GM19023 (cell line): ENCODE measurements around the gene PWWP2B.

Source experiments
- ATAC-seq: cut with Tn5 transposase; IDR thresholded peaks from one replicate; pipeline ENCODE4 v1.9.1; 2021; ENCODE audit warnings: mild to moderate bottlenecking, moderate library complexity; ENCODE audit not compliant: unreplicated experiment

PWWP2B gene

DNA sequence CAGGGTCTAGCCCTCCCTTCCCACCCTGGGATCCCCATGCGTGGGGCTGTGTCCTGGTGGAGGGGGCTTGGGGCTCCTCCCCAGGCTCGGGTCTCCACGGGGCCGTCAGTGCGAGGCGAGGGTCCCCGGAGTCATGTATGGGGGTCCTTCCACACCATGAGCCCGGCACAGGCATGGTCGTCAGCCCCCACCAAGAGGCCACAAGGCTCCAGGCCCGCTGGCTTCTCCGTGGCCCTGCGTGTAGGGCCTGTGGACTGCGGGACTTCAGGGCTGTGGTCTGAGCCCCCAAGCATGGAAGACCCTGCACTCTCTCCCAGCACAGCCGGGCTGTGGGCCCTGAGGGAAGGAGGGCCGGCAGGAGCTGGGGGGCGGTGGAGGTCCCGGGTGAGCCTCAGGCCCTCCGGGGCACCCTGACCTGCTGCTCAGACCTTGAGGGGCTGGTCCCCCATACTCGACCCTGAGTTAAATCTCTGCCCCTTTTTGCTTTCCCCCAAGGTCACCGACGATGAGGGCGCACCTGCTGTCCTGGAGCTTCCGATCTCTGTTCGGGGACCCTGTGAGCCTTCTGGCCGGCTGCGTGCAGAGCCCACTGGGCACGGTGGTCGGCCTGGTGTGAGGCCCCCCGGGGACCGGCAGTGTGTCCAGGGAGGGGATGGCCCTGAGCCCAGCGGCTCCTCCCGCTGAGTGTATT is 19.7 kb downstream of the PWWP2B start:
- no peak for ATAC-seq

DNA sequence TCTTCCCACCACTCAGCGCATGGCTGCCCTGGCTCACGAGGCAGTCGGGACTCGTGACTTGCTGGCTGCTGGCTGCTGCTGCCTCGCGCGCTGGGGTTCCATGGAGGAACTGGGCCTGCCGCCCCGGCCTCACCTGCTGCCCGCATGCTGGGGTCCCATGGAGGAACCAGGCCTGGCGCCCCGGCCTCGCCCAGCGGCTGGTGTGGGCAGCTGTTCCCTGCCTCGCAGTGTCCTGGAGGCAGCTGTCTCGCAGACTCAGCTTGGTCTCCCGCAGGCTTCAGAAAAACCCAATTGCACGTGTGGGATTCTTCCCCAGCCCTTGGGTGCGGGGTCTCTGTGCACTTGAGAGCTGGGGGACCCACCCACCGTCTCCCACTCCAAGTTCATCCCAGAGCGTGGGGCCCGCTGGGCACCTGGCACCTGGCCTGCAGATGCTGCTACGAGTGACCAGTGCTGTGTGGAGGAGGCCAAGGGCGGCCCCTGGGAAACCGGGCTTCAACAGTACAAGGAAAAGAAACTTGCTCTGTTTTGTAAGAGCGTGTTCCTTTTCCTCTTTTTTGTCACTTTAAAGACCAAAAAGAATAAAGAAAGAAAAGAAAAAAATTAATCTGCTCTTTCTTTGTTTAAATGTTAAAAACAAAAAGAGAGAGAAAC is 20.4 kb downstream of the PWWP2B start:
- ATAC-seq, result no peak

GRCh38 chr10:132417957-132418441 is 21.0 kb downstream of the PWWP2B start:
- no peak for ATAC-seq

- ATAC-seq, result no peak
These were observed 21.8 kb downstream of the PWWP2B start for GRCh38 chr10:132418527-132419416.

DNA sequence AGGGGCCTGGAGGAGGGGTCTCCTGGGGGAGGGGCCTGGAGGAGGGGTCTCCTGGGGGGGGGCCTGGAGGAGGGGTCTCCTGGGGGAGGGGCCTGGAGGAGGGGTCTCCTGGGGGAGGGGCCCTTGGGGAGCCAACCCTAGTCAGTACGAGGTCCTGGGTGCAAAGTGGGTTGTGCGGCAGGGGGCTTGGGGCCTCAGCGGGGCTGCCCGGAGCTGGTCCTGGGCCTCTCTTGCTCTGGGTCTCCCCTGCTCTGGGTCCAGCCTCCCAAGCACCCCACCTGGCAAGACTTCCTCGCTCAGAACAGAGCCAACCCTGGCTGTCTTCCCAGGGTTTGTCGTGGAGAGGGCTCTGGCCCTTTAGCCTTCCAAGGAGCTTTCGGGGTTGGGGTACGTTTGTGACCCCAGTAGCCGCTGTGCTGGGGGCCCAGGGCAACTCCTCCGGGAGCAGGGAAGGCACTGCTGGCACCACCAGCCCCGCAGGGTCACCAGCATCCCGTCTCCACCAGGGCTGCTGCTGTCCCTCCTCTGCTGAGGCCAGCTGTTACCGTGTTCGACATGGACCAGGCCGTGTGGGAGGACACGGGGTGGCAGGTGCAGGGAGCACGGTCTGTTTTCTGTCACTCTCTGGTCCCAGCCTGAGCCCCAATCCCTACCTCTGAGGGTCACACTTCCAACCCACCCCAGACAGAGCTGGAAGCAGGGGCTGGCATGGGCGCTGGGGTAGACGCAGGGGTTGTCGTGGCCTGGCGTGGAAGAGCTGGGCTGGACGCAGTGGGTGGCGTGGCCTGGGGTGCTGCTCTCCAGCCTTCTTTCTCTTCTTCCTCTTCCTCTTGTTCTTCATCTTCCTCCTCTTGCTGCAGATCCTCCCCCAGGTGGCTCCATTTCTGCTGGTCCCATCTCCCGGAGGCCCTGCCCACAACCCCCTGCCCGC is 22.8 kb downstream of the PWWP2B start:
- ATAC-seq, result no peak

- no peak for ATAC-seq
These were observed 23.5 kb downstream of the PWWP2B start for GRCh38 chr10:132420469-132420980.

DNA sequence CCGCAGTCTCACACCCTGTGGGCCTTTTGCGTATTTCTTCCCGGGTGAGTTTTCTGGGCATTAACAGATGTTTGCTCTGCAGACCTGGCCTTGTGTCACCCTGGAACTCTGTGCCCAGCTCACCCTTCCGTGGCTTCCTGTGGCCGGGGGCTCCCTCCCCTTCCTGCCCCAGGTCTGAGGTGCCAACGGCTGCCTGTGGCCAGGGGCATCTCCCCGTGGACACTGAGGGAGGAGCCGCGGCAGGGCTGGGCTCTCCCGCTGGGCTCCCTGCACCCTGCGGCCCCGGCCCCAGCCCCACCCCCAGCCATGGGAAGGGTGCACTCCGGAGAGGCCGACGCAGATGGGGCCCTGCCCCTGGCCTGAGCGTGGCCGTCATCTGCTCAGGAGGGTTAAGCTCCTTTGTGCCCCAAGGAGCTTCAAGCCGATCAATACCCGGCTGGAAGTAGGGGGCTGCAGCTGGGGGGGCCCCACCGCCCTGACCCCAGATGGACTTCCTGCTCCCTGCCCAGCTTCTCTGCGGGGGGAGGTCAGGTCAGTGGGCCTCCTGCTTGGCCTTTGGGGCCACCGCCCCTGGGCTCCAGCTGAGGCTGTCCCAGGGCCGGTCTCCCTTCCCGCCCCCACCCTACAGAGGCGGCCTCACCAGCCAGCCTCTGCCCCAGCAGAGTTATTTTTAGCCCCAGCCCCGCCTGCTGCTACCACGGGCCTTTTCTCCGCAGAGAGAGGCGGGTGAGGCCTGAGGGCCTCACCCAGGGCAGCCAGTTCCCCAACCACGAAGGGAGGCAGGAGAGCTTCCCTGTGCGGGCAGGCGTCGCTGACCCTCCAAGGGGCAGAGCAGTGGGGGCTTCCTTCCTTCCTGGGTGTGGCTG is 24.2 kb downstream of the PWWP2B start:
- no peak for ATAC-seq

- ATAC-seq, result no peak
These were observed 25.1 kb downstream of the PWWP2B start for GRCh38 chr10:132421847-132422751.

DNA sequence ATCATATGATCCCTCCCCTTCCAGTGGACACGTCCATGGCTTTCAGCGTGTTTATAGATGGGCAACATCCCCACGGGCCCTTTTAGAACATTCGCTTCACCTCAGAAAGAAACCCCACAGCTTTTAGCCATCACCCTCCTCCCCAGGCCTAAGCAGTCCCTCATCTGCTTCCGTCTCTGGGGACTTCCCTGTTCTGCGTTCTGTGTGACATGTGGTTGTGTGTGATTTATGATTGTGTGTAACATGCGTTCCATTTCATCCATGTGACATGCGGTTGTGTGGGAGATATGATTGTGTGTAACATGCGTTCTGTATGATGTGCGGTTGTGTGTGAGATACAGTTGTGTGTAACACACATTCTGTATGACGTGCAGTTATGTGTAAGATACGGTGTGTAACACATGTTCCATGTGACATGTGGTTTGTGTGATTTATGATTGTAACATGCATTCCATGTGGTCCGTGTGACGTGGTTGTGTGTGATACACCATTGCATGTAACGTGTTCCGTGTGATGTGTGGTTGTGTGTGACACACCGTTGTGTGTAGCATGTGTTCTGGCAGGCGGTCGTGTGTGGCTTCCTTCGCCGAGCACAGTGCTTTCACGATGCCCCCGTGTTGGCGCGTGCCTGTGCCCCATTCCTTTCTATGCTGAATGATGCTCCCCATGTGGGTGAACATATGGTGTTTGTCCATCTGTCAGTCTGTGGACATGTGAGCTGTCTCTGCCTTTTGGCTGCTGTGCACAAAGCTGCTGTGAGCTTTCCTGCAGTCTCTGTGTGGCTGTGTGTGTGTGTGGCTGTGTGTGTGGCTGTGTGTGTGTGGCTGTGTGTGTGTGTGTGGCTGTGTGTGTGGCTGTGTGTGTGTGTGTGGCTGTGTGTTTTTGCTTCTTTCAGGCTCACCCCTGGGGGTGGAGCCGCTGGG is 26.2 kb downstream of the PWWP2B start:
- ATAC-seq, result no peak

- ATAC-seq, result no peak
These were observed 27.2 kb downstream of the PWWP2B start for GRCh38 chr10:132423966-132424861.

DNA sequence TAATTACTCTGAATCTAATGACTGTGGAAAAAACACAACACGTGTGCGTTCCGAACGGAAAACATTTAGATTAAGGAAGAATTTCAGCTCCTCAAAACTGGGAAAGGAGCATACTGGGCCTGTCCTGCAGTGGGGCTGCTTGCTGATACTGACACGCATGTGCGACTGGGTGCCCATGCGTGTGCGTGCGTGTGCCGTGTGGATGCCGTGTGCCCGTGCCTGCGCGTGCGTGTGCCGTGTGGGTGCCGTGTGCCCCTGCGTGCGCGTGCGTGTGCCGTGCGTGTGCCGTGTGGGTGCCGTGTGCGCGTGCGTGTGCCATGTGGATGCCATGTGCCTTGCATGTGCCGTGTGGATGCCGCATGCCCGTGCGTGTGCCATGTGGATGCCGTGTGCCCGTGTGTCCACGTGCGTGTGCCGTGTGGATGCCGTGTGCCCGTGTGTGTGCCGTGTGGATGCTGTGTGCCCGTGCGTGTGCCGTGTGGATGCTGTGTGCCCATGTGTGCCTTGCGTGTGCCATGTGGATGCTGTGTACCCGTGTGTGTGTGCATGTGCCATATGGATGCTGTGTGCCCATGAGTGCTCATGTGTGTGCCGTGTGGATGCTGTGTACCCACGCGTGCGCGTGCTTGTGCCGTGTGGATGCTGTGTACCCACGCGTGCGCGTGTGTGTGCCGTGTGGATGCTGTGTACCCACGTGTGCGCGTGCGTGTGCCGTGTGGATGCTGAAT is 28.2 kb downstream of the PWWP2B start:
- ATAC-seq, result no peak

DNA sequence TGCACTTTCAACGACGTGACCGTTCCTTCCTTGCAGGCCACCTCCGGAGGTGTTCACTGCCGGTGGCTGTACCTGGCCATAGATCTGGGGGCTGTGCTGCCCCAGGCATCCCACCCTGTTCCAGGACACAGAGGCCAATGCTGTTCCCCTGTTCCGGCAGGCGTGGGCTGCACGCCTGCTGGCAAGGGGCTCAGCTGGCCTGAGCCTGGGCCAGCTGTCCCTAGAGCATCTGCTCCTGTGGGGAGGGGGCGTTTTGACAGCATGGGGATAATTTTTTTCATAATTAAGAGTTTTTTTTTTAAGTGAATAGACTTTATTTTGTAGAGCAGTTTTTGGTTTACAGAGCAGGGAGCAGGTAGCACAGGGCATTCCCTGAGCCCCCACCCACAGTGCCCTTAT is 28.8 kb downstream of the PWWP2B start:
- no peak for ATAC-seq

DNA sequence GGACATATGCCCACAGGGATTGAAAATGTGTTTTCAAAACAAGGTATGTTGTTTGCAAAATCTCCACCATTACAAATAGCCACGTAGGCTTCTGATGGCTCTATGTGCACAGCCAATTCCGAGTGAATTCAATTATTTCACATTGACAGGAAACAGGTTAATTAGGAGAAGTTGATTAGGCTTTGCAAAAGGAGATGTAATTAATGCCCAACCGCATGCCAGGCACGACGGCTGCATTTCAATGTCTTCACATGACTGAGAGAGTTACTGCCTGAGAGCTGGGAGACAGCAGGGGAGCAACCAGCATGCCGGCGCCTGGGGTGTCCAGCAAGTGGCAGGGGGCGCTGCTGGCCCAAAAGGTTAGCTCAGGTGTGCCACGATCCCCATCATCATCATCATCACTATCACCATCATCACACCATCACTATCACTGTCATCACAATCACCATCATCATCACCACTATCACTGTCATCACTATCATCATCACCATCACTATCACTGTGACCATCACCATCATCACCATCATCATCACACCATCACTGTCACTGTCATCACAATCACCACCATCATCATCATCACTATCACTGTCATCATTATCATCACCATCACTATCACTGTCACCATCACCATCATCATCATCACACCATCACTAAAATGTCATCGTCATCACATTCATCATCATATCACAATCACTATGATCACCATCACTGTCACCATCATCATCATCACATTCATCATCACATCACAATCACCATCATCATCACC is 30.2 kb downstream of the PWWP2B start:
- ATAC-seq, result no peak

- no peak for ATAC-seq
These were observed 31.0 kb downstream of the PWWP2B start for GRCh38 chr10:132427939-132428367.

DNA sequence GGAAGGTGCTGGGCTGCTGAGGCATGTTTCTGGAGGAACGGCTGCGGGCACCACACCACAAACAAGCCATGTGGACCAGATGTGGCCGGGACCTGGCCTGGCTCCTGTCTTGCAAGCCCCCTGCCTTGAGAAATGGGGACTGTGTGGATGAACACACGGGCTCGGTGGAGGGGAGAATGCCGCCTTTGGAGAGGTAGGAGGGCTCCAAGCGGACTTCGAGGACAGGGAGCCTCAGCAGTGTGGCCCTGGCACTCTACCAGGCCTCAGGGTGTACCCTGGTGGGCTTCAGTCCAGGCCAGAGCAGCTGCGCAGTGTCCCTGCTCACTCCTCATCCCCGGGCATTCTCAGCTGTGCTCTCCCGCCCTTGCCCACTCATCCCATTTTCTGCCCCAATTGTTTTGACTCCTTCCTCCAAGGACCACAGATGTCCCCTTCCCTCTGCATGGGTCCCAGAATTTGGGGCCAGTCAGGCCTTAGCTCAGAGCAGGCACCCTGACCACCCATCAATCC is 31.5 kb downstream of the PWWP2B start:
- ATAC-seq, result no peak
